Ovary (tissue), 3 donors: ENCODE results near the gene FKBP11.

ENCODE experiments used
- CTCF ChIP-seq, 3 donors: fragments of 450-650 bp in 2 of 3; fragments of 200-600 bp in 1 of 3; IDR thresholded peaks; one replicate each; pipeline versions ENCODE4 v1.5.1 to v1.8.0; 2016 to 2022; ENCODE audit warnings: antibody characterized with exemption in 3 of 3, mild to moderate bottlenecking in 1 of 3
- POLR2A ChIP-seq: fragments of 450-650 bp; IDR thresholded peaks from one replicate; pipeline ENCODE4 v1.6.1; 2017; ENCODE audit warnings: antibody characterized with exemption, mild to moderate bottlenecking, moderate library complexity
- donor health status: DM: no; HTN: no; CAD: no.

DNA sequence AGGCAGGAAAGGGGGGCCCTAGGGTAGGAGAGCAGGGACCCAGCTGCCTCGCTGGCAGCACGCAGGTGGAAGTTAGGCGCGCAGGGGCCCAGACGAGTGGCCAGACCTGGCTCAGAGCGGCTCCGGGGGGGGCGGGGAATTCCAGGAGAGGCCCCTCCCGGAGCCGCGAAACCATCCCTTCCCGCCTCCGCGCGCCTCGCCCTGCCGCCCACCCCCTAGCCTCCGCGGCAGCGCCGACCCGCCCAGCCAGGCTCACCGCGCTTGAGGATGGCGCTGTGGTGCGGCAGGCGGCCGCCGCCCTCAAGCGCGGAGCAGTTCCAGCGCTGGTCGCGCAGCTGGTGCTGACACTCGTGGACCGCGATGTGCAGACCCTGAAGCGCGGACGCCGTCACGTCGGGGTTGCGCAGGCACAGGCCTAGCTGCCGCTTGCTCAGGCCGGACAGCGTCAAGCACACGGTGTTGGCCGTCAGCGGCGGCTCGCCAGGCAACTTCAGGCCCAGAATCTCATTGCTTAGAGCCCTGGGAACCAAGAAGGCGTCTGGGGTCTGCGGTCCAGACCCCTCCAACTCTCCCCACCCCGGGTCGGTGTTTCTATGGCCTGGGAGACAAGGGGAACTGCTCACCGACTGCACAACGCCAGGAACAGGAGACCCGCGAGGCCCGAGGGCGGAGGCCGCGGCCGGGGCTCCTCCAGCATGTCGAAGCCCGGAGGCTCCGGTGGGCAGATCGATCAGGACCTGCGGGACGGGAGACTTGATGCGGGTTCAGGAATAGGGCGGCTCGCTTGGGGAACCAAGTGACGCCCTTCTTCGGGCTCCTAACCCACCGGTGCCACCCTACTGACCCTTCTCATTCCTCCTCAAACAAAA lies 44.8 kb upstream of the FKBP11 start:
- no peak for TF ChIP-seq POLR2A
- TF ChIP-seq CTCF (IDR thresholded peaks at IDR 0.05): no peak
